Stimulated activated CD8-positive, alpha-beta memory T cell treated with anti-CD3 and anti-CD28 coated beads, Interleukin-12 subunit alpha, Interleukin-12 subunit beta, amount 100 ng/mL, for 4 hours (primary cell): ENCODE measurements around the gene PISD.
"Not testable (repeated sequence)": the region's sequence is repeated elsewhere in the genome, so short reads cannot be mapped to it uniquely, and the experiment has no call there.

ENCODE experiments used
- DNase-seq: peaks from one replicate; pipeline ENCODE4 v3.0.0-alpha.2; 2020; ENCODE audit warnings: low read depth

PISD gene

GRCh38 chr22:31607696-31608095, 54.3 kb downstream of the PISD start:
- DNase-seq = no peak

DNA sequence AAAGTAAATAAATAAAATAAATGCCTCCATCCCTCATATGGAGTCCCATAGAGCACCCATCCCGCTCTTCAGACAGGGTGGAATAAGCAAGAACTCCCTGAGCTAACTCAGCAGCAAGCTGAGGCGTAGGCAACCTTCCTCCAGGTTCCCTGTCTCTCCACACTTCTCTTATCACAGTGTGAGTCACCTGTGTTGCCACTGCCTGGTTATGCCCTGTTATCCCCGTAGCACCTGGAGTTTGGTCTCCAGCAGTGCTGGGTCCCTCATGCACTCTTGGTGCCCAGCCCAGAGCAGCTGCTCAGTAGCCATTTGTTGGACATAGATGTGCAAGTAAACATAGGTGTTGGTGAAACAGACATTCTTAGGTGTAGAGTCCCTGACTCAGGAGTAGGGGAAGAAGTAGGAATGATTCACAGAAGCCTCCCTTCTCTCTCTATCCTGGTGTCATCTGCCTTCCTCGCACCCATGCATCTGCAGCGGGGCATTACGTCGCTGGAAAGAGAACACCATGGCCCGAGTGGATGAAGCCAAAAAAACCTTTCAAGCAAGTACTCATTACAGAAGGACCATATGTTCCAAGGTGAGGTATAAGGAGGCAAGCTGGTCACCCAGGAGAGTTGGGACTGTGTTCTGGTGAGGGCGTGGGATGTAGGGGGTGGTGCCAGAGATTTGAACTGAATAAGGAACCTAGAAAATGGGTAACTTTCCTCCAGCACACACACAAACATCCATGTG, 56.0 kb downstream of the PISD start:
- no peak for DNase-seq

DNA sequence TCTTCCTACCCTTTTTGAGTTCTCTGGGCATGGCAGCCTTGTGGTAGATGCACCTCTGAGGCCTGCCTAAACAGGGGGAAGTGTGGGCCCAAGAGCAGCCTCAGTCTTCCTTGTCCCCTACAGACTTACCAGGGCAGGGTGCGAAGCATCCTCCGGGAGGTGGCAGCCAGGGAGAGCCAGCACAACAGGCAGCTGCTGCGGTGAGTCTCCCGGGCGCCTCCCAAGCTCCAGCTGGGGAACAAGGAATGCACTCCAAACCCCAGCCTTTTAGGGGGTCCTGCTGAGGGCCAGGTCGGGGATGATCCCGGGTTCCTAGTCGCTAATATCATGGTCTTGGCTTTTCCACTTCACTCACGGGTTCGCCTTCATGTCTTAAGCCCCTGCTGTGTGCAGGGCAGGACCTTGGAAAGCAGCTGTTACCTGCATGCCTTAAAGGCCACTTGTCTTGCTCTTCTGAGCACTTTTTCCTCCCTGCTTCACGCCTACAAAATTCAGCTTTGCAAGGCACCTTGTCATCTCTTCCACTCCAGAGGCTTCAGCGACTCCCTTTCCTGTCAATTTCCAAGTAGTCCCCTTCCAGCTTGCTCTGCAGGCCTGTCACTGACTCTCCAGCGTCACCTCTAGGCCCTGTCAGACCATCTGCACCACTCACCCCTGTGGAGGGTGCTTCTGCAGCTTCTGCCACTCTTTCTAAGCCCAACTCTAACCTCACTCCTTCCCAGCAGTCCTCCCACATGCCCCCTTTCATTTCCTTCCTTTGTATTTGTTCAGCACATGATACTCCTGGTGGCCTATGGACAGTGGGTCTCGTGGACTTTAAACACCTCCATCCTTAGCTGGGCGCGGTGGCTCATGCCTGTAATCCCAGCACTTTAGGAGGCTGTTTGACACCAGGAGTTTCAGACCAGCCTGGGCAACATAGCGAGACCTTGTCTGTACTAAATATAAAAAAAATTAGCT, 57.0 kb downstream of the PISD start:
- DNase-seq = no peak

DNA sequence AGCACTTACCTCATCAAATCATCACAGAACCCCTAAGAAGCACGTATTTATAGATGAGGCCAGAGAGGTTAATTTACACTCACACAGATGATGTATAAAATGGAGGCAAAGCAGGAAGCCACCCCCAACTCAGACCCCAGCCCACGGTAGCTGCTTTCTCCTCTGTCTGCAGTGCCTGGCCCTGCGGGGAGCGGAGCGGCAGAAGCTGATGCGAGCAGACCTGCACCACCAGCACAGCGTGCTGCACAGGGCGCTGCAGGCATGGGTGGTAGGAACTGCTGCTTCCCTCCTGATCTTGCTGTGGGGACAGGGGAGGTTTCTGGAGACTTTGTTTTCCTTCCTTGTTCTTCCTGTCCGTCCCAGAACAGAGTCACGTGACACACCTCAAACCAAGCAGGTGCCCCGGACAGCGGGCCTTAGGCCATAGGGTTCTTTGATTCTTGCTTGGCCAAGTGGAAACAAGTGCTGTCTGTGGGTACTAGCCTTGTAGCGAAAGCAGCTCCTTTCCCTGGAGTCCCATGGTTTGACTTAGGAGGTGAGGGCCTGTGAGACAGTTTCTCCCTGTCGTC, 57.8 kb downstream of the PISD start:
- no peak for DNase-seq

- no peak for DNase-seq
Measured at GRCh38 chr22:31603574-31603973, 58.4 kb downstream of the PISD start.

DNA sequence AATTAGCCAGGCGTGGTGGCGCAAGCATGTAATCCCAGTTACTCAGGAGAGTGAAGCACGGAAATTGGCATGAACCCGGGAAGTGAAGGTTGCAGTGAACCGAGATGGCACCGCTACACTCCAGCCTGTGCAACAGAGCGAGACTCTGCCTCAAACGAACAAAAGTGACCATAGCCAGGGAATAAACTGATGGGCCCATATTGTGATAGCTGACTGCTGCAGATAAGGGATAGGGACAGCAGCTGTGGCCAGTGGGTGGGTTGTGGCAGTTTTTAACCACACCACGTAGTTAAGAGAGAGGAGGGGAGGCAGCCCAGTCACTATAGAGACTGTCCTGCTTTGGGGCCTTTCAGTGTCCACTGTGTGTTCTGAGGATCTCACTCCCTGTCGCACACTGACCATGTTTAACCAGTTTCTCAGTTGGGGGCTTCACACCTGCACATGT, 58.9 kb downstream of the PISD start:
- no peak for DNase-seq

- DNase-seq = no peak
Measured at GRCh38 chr22:31602259-31602952, 59.6 kb downstream of the PISD start.

GRCh38 chr22:31595271-31595670, 66.7 kb downstream of the PISD start:
- DNase-seq = no peak

- not testable (repeated sequence) for DNase-seq
Measured at GRCh38 chr22:31590161-31590560, 71.9 kb downstream of the PISD start.

DNA sequence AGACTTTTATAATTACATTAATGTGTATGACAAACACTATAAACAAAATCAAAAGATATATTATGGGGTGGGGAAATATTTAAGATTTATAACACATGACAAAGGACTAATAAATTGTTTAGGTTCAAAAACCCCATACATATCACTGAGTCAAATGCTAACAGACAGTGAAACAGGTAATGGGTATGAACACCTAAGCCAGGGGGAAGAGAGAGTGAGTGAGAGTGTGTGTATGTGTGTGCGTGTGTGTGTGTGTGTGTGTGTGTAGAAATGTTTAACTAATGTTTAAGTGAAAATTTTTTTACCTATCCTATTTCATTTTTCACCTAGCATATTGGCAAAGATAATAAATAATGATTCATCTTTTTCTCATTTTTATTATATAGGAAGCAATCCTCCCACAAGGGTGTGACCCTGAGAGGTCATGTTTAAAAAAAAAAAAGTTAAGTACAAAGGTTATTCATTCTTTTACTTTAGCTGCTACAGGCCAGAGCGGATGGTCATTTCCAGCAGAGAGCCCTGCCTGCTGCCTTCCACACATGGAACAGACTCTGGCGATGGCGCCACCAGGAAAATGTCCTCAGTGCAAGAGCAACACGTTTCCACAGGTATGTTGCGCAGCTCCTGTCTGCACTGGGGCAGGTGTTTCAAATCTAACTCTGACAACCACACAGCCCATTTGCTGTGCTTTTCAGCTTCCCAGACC, 72.9 kb downstream of the PISD start:
- DNase-seq = no peak

GRCh38 chr22:31586137-31586920, 75.7 kb downstream of the PISD start:
- DNase-seq = no peak

GRCh38 chr22:31585161-31585859, 76.7 kb downstream of the PISD start:
- no peak for DNase-seq

- no peak for DNase-seq
Measured at GRCh38 chr22:31584804-31585160, 77.2 kb downstream of the PISD start.

GRCh38 chr22:31583861-31584485, 78.0 kb downstream of the PISD start:
- DNase-seq = no peak

- DNase-seq = no peak
Measured at GRCh38 chr22:31579835-31580242, 82.2 kb downstream of the PISD start.

GRCh38 chr22:31578171-31578570, 83.8 kb downstream of the PISD start:
- no peak for DNase-seq

GRCh38 chr22:31577711-31578110, 84.3 kb downstream of the PISD start:
- no peak for DNase-seq

DNA sequence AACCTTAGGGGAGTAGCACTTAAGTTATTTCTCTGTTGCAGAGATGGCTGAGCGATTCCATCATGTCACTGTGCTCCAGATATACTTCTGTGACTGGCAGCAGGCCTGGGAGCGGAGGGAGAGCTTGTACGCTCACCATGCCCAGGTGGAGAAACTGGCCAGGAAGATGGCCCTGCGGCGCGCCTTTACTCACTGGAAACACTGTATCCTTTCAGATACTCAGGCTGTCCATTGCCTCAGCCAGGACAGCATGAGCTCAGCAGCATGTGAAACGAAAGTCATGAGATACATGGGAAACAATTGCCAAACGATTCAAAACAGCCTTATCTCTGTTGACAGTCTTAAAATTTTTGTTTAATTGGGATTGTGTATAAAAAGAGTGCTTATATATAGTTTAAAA, 86.8 kb downstream of the PISD start:
- no peak for DNase-seq

DNA sequence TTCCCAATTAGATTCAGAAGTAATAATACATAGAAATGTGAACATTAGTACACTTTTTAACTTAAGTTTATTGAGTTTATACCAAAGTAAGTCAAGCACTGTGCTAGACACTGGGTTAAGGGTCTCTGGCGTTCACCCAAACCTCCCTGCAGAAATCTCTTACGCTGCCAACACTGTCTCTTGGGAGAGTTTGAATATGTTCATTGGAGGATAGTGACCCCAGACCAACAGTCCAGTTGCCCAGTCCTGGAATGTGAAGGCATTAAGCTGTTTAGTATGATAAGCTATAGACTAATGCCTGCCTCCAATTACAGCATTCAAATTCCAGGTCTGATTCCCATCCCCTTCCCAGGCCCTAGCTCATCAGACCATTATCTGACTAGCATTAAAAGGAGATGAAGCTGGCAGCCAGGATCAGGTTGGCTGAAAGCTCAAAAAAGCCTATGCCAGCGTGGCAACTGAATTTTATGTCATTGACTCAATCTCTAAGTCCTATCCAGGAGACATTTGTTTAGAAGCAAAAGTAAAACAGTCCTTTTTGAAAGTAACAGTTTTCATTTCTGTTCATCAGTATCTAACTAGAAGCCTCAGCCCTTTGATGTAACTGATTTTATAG, 87.9 kb downstream of the PISD start:
- no peak for DNase-seq
